ENCODE data around the gene RBM3. TPM values are rescaled to one million over a fixed set of nuclear protein-coding genes. Genes with fewer than 3 reads are reported as not detected.

Gene RBM3
- total RNA-seq, 1 donor from 2014 or later: 303 TPM

- Mint-ChIP-seq H3K9me3 (ENCODE audit: low read depth) (peaks cover 5% of the 10 kb centered on the region), H3K4me1 (ENCODE audit: low read depth) (peaks cover 33% of the 10 kb centered on the region), H3K36me3 (ENCODE audit: low read depth) (no peaks in the 10 kb centered on the region), H3K27ac (ENCODE audit: unreplicated experiment) (peak overlapping the region; percentile 69), H3K4me3 (ENCODE audit: unreplicated experiment) (no peak overlapping the region), H3K27me3 (ENCODE audit: low read depth) (no peaks in the 10 kb centered on the region)
- no peak for DNase-seq (ENCODE audit: low spot score)
- no peak for TF ChIP-seq CTCF (IDR thresholded peaks at IDR 0.05)
These were observed 16.2 kb downstream of the RBM3 start for GRCh38 chrX:48590203-48591103.

- peak; percentile 15 for TF ChIP-seq CTCF (IDR thresholded peaks at IDR 0.05)
- no peaks in the 10 kb centered on the region for H3K36me3 Mint-ChIP-seq (ENCODE audit: low read depth)
- H3K4me3 Mint-ChIP-seq (ENCODE audit: unreplicated experiment): no peak overlapping the region
- no peak for DNase-seq (ENCODE audit: low spot score)
- H3K27me3 Mint-ChIP-seq (ENCODE audit: low read depth): no peaks in the 10 kb centered on the region
- peaks cover 33% of the 10 kb centered on the region for H3K4me1 Mint-ChIP-seq (ENCODE audit: low read depth)
- H3K9me3 Mint-ChIP-seq (ENCODE audit: low read depth): peaks cover 5% of the 10 kb centered on the region
- H3K27ac Mint-ChIP-seq (ENCODE audit: unreplicated experiment): peak overlapping the region; percentile 89
These were observed 17.0 kb downstream of the RBM3 start for GRCh38 chrX:48591255-48591791.

GRCh38 chrX:48592971-48593370 lies 18.7 kb downstream of the RBM3 start:
- Mint-ChIP-seq H3K36me3 (ENCODE audit: low read depth) (no peaks in the 10 kb centered on the region), H3K4me3 (ENCODE audit: unreplicated experiment) (no peak overlapping the region), H3K9me3 (ENCODE audit: low read depth) (peaks cover 8% of the 10 kb centered on the region), H3K4me1 (ENCODE audit: low read depth) (peaks cover 37% of the 10 kb centered on the region), H3K27me3 (ENCODE audit: low read depth) (no peaks in the 10 kb centered on the region), H3K27ac (ENCODE audit: unreplicated experiment) (peak overlapping the region; percentile 45)
- DNase-seq (ENCODE audit: low spot score): no peak
- TF ChIP-seq CTCF (IDR thresholded peaks at IDR 0.05): no peak

- Mint-ChIP-seq H3K9me3 (ENCODE audit: low read depth) (peaks cover 6% of the 10 kb centered on the region), H3K4me3 (ENCODE audit: unreplicated experiment) (no peak overlapping the region), H3K4me1 (ENCODE audit: low read depth) (peaks cover 28% of the 10 kb centered on the region), H3K36me3 (ENCODE audit: low read depth) (peaks cover 4% of the 10 kb centered on the region), H3K27me3 (ENCODE audit: low read depth) (no peaks in the 10 kb centered on the region), H3K27ac (ENCODE audit: unreplicated experiment) (no peak overlapping the region)
- TF ChIP-seq CTCF (IDR thresholded peaks at IDR 0.05): no peak
- DNase-seq (ENCODE audit: low spot score): no peak
These were observed 21.6 kb downstream of the RBM3 start for GRCh38 chrX:48595929-48596328.

GRCh38 chrX:48597353-48598264 lies 23.3 kb downstream of the RBM3 start, which contains the start of gene WDR13:
Gene WDR13, plus strand, starts transcription at chrX:48597492. Its CDS starts 505 bp downstream, at chrX:48597997.
- Mint-ChIP-seq H3K27me3 (ENCODE audit: low read depth) (no peaks in the 10 kb centered on the region), H3K9me3 (ENCODE audit: low read depth) (peaks cover 6% of the 10 kb centered on the region), H3K36me3 (ENCODE audit: low read depth) (peaks cover 9% of the 10 kb centered on the region), H3K4me1 (ENCODE audit: low read depth) (peaks cover 16% of the 10 kb centered on the region), H3K27ac (ENCODE audit: unreplicated experiment) (peak within 1 kb of the TSS; percentile 100), H3K4me3 (ENCODE audit: unreplicated experiment) (peak within 1 kb of the TSS; percentile 96)
- TF ChIP-seq CTCF (IDR thresholded peaks at IDR 0.05): peak; percentile 33
- DNase-seq (ENCODE audit: low spot score): peak; percentile 96
